NOMO-1 (cell line): Measurements from ENCODE around the gene NKAPL.
A peak's percentile ranks its signal among the peaks of the same experiment; 100 is the strongest.

ENCODE experiments used
- DNase-seq, 2 experiments: peaks; one replicate each; lab custom pipeline; 2025; ENCODE audit not compliant: unreplicated experiment in 2 of 2; lab: John Stamatoyannopoulos, UW

NKAPL gene

DNA sequence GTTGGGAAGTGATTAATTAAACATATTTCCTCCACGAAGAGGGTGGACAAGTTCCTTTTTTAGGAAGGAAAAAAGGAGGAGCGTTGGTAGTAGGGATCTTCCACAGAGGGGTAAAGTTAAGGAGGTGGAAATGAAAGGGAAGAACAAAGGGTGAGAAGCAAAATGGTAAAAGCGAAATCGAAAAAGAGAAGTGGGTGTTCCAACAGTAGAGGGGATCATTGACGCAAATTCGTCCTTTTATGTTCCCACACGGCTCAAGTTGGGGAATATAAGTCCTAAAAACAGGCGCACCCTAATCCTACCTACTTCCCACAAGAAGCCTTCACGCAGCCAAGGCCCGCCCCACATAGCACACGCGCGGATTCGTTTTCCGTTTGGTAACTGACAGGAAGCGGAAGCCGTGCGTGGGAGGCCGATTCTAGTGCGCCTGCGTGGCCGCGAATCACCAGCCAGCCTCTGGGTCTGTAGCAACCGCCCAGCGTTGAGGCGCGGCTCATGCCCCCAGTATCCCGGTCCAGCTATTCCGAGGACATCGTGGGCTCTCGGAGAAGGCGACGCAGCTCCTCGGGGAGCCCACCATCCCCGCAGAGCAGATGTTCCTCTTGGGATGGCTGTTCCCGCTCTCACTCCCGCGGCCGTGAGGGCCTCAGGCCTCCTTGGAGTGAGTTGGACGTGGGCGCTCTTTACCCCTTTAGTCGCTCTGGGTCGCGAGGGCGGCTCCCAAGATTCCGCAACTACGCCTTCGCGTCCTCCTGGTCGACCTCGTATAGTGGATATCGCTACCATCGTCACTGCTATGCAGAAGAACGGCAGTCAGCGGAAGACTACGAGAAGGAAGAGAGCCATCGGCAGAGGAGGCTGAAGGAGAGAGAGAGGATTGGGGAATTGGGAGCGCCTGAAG, at the start of gene NKAPL:
TSS of gene NKAPL (plus strand) at position 421 of the 901 bp plus-strand sequence. CDS start at position 496, 75 bp downstream.
- DNase-seq = peak in 1 of 2 experiments; percentile 25

DNA sequence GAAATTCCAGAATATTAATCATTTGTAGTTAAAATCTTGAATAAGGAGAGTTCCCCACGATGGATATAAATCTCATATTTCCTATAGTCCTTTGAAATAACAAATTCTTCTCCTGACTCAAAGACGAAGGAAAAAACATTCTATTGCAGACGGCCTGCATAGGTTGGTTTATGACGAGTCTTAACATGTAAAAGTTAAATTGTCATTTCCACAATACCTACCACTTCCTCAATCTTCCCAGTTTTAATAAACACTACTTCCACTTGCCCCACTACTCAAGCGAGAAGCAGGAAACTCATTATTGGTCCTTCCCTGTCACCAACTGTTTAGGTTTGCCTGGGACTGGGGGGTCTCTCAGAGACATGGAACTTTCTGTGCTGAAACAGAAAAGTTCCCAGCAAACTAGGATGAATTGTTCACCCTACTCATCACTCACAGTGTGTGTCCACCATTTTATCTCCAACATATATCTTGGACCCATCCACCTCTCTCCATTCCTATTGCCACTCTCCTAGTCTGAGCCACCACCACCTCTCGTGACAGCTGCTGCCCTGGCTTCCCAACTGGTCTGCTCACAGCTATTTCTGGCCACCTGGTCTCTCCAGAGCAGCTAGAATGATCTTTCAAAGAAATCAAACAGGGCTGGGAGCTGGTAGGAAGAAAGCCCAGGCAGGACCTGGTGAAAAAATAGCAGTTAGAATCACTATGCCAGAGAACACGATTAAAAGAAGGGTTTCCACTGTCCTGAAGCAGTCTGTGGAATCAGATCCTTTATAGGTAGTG, 49.2 kb upstream of the NKAPL start:
- DNase-seq = peak in 1 of 2 experiments; percentile 59

DNA sequence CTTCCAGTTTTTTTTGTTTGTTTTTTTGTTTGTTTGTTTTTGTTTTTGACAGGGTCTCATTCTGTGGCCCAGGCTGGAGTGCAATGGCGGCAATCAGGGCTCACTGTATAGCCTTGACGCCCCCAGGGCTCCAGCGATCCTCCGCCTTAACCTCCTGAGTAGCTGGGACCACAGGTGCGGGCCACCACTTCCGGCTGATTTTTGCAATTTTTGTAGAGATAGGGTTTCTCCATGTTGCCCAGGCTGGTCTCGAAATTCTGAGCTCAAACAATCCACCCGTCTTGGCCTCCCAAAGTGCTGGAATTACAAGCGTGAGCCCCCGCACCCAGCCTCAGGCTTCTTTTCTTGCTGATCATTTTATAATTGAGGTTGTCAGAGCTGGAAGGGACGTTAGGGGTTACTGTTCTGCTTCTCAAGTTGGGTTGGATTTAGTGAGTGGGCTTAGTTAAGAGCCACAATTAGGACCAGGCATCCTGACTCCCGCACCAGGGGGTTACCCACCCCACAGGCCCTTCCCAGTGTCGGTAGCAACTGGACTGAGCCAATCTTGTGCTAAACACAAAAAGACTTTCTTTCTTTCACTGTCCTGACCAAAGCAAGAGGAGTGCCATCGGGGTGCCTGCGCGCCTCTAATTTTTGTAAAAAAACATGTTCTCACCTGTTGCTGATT, 47.1 kb upstream of the NKAPL start:
- DNase-seq = no peak

GRCh38 chr6:28212510-28213212, 46.4 kb upstream of the NKAPL start:
- DNase-seq = peak; percentile 76 to 86

GRCh38 chr6:28213213-28213523, 45.9 kb upstream of the NKAPL start:
- no peak for DNase-seq

DNA sequence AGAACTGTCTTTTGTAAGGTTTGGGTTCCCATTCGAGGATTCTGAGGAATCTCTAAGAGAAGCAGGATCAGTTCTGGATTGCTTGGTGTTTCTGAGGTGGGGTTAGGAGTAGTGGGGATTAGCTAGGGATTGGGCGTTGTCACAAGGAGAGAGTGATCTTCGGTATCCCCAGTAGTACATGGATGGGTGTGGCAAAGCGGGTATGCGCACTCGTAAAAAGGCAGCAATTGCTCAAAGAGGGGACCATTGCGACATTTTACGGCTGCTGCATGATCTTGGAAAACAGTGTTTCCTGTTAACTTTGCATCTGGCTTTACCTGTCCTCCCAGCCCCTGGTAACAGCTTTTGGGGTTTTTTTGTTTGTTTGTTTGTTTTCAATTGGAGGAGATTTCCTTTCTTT, 43.7 kb upstream of the NKAPL start:
- no peak for DNase-seq

DNA sequence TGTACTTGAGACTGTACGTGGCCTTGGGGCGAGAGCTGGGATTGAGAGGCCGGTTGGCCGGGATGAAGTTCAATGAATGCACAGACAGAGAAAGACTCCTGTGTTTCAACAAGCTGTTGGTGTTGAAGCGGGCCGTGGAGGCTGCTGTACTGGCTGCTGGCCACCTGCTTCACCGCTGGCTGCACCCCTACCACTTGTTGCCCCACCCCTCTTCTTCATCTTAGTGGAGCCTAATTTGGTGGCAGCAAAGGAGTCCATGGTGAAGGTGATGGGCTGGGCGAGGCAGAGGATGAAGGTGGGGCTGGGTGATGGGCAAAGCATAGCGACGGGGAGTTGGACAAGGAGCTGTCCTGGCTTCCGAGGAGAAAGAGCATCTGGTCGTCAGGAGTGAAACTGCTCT, 41.2 kb upstream of the NKAPL start:
- DNase-seq = no peak

DNA sequence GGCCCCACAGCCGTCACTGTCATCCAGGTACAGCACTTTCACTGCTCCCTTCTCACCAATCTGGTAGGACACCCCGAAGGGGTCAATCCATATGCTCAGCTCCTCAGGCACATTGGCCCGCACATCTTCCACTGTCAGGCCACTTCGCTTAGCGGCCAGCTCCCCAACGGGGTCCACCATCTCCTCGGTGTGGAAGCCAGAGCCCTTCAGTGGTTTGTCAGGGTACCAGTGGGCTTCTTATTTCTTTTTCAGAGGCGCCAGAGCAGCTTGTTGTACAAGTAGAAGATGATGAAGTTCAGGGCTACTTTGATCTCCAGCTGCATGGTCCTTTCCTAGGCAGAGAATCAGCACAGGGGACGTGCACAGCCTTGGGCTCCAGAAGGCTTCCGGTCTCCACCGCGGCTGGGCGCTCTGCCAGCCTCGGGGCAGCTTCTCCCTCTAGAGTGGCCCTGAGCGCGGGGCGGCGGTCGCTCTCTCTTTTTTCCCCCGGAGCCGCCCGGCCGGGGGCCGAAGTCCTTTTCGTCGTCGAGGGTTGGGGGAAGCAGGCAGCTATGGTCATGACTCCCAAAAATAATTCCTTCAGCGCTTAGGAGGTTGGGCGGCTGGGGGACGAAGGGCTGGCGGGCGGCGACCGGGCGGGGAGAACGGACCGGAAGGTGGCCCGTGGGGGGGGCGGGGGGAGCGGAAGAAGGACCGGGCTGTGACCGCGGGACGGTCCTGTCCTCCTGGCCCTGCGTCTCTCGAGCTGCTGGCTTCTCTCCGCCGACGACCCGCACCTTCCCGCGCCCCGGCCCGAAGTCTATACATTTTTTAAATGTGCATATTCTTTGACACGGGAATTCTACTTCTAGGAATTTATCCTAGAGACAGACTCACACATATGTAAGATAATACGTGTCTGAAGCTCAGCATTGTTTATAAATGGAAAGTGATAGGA, 40.5 kb upstream of the NKAPL start:
- peak; percentile 38 to 63 for DNase-seq

DNA sequence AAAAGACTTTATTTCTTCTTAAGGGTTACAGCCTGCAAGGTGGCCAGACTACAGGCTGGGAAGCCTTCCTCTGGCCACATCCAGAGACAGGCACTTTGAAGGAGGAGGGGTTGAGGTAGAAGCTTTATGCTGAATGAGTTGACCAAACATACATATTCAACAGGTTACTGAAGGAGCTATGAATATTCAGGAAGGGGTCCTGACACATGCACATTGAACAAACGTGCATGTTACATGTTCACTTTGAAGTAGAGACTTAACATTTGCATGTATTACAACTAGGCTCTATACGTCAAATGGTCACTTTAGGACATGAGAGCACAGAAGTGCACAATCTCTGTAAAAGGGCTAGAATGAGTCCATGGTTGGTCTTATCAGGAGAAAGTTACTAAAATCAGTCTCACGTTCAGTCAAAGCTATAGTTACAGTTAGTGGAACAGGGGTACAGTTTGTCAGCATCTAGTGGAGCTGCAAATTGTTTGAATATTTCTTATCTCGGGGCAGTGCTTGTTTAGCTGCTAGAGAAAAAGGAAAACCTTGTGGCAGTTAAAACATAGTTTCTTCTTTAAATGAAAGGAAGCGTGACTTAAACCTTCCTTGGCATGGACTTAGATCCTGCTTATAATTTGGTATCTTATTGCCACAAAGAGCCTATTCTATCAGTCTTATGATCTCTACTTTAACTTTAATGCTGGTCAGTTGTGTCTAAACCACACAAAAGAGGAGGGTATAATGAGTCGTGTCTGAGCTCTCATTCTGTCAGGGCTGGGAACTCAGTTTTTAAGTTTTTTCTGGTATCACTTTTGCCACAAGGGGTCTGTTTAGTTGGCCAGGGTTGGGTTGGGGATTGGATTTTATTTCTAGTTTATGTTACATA, 38.6 kb upstream of the NKAPL start:
- no peak for DNase-seq

GRCh38 chr6:28224131-28225055, 34.7 kb upstream of the NKAPL start:
- no peak for DNase-seq

- DNase-seq = peak; percentile 54 to 64
These were observed 33.9 kb upstream of the NKAPL start, which contains the start of gene ZSCAN9 for GRCh38 chr6:28225056-28225834. TSS of gene ZSCAN9 (plus strand) at chr6:28225275. CDS start at chr6:28227085, 1,810 bp downstream.

GRCh38 chr6:28226460-28226859, 32.6 kb upstream of the NKAPL start:
- no peak for DNase-seq

DNA sequence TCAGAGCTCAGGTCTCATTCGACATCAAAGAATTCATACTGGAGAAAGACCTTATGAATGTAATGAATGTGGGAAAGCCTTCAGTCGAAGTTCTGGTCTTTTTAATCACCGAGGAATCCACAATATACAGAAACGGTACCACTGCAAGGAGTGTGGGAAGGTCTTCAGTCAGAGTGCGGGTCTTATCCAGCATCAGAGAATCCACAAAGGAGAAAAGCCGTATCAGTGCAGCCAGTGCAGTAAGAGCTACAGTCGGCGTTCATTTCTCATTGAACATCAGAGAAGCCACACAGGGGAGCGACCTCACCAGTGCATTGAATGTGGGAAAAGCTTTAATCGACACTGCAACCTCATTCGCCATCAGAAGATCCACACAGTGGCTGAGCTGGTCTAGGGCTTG, 26.3 kb upstream of the NKAPL start:
- no peak for DNase-seq

- peak in 1 of 2 experiments; percentile 49 for DNase-seq
These were observed 23.1 kb upstream of the NKAPL start for GRCh38 chr6:28235912-28236452.

DNA sequence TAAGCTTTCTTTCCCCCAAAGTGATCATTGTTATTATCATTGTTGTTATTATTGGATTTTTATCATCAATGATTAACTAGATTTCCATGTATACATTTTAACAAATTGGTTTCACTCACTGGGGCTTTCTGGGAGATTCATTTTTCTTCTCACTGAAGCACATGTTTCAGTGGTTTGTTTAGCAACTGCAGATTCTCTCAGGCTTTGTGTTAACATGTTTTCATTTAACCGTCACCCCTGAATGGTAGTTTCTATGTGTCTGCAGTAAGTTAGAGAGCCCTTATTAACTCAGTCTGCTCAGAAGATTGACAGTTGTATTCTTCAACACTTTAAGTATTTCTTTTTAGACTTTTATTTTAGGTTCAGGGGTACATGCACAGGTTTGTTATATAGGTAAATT, 19.5 kb upstream of the NKAPL start:
- DNase-seq = no peak

GRCh38 chr6:28240471-28240870, 18.6 kb upstream of the NKAPL start:
- no peak for DNase-seq
